Stimulated activated CD4-positive, alpha-beta T cell treated with anti-CD3 and anti-CD28 coated beads, Interleukin-15, amount 100 ng/mL, for 48 hours (primary cell): ENCODE results near the gene ADGB.

Experiments
- DNase-seq, 2 donors: peaks; one replicate each; pipeline ENCODE4 v3.0.0-alpha.2; 2020; ENCODE audit warnings: low read depth in 2 of 2

The ADGB gene

DNA sequence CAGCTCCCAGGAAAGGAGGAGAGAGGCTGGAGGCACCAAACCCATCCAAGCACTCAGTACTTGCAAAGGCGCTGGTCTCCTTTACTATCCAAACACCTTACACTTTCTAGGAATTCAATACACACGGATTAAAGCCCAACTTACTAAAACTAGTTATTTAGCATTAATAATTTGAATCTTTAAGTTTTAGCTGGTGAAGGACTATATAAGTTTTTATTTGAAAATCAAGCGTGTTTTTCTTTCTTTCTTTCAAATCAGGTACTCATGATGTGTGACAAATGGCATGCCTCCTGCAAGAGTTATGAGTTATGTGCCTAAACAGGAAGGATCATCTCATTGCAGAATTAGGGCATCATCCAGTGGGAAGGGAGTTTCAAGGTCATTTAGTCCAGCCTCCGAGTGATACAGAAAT is 263.7 kb downstream of the ADGB start:
- no peak for DNase-seq

- DNase-seq: no peak
Measured at GRCh38 chr6:146864300-146864699, 265.5 kb downstream of the ADGB start.

DNA sequence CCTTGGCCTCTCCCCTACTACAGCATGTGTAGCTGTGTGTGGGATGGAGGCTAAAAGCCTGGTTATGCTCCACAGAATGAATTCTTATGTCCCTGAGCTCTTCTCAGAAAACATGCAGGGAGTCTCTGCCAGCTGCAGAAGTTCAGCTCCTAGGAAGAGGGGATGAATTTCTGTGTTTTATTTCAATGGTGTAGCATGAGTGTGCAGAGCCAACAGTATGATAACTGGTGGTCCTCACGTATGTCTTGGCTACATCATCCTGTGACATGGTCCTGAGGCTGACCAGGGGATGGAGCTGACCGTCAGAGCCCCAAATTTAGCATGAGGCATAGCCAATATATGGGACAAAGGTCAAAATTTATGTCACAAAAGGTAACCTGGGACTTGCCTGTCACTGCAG is 266.1 kb downstream of the ADGB start:
- no peak for DNase-seq
